Suprapubic skin (tissue), 4 donors: ENCODE results near the gene AACS.

ENCODE experiments used
- POLR2A ChIP-seq, 2 donors: fragments of 450-650 bp; IDR thresholded peaks; one replicate each; pipeline ENCODE4 v1.6.1; 2017; ENCODE audit warnings: antibody characterized with exemption in 2 of 2, mild to moderate bottlenecking in 2 of 2, moderate library complexity in 2 of 2
- POLR2AphosphoS5 ChIP-seq, 3 donors: sonication (generic); formaldehyde crosslinking; IDR thresholded peaks; one replicate each; pipeline ENCODE4 v1.6.1; 2017; ENCODE audit warnings: antibody characterized with exemption in 3 of 3
- TF ChIP-seq, protein P1 (sequence below), 2 donors: fragments of 200-600 bp in 1 of 2; fragments of 450-650 bp in 1 of 2; sonication (generic) in 1 of 2; IDR thresholded peaks; one replicate each; pipeline ENCODE4 v1.5.1; 2016 to 2019; ENCODE audit warnings: antibody characterized with exemption in 2 of 2, mild to moderate bottlenecking in 1 of 2, moderate library complexity in 1 of 2

DNA sequence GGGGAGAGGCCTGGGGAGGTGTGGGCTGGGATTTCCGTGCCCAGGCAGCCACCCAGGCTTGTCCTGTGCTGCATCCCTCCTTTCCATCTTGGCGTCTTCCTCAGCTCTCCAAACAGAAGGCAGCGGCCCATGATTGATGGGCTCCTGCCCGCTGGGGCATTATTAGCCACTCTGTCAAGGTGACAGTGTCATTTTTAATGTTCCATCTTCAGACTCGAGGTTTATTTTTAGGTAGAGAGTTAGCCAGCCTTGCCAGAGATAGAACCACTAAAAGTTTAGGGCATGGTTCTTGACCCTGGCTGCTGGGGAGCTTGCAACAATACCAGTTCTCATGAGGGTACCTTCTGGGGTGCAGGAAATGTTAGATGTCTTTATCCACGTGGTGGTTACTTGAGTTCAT is 90.1 kb downstream of the AACS start:
- TF ChIP-seq POLR2A (IDR thresholded peaks at IDR 0.05) (no peak), POLR2AphosphoS5 (IDR thresholded peaks at IDR 0.05) (no peak)
- TF ChIP-seq, protein P1, sequence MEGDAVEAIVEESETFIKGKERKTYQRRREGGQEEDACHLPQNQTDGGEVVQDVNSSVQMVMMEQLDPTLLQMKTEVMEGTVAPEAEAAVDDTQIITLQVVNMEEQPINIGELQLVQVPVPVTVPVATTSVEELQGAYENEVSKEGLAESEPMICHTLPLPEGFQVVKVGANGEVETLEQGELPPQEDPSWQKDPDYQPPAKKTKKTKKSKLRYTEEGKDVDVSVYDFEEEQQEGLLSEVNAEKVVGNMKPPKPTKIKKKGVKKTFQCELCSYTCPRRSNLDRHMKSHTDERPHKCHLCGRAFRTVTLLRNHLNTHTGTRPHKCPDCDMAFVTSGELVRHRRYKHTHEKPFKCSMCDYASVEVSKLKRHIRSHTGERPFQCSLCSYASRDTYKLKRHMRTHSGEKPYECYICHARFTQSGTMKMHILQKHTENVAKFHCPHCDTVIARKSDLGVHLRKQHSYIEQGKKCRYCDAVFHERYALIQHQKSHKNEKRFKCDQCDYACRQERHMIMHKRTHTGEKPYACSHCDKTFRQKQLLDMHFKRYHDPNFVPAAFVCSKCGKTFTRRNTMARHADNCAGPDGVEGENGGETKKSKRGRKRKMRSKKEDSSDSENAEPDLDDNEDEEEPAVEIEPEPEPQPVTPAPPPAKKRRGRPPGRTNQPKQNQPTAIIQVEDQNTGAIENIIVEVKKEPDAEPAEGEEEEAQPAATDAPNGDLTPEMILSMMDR (IDR thresholded peaks at IDR 0.05) = no peak
